Neutrophil (primary cell): ENCODE measurements around the gene TESMIN.

Source experiments
- H3K27ac ChIP-seq: fragments of 200-600 bp; sonication (generic); 2 replicates; pipeline ENCODE4 v1.5.1; 2016; ENCODE audit warnings: mild to moderate bottlenecking, moderate library complexity
- H3K27me3 ChIP-seq: fragments of 200-600 bp; sonication (generic); 2 replicates; pipeline ENCODE4 v1.6.0; 2016; ENCODE audit warnings: mild to moderate bottlenecking
- H3K36me3 ChIP-seq: fragments of 200-600 bp; sonication (generic); 2 replicates; pipeline ENCODE4 v1.5.1; 2017
- H3K4me1 ChIP-seq, 2 experiments: fragments of 200-600 bp in 1 of 2; sonication (generic) in 1 of 2; 1 replicate in 1 of 2; 2 replicates in 1 of 2; pipeline versions ENCODE4 v1.5.1 to v1.6.1; 2013 to 2016; ENCODE audit warnings: low read depth in 1 of 2, low read length in 1 of 2, mild to moderate bottlenecking in 1 of 2, moderate library complexity in 1 of 2; ENCODE audit not compliant: control insufficient read depth in 1 of 2, insufficient read depth in 1 of 2
- H3K4me3 ChIP-seq, 2 experiments: fragments of 200-600 bp in 1 of 2; sonication (generic) in 1 of 2; 1 replicate in 1 of 2; 2 replicates in 1 of 2; pipeline ENCODE4 v1.5.1; 2013 to 2016; ENCODE audit warnings: low read depth in 1 of 2, low read length in 1 of 2, mild to moderate bottlenecking in 1 of 2, moderate library complexity in 1 of 2
- H3K9me3 ChIP-seq: fragments of 200-600 bp; sonication (generic); 2 replicates; pipeline ENCODE4 v1.5.1; 2016
- TF ChIP-seq, protein P1 (sequence below): fragments of 200-600 bp; sonication (generic); IDR thresholded peaks from 2 replicates; pipeline ENCODE4 v1.5.1; 2016; ENCODE audit warnings: antibody characterized with exemption

Gene TESMIN

DNA sequence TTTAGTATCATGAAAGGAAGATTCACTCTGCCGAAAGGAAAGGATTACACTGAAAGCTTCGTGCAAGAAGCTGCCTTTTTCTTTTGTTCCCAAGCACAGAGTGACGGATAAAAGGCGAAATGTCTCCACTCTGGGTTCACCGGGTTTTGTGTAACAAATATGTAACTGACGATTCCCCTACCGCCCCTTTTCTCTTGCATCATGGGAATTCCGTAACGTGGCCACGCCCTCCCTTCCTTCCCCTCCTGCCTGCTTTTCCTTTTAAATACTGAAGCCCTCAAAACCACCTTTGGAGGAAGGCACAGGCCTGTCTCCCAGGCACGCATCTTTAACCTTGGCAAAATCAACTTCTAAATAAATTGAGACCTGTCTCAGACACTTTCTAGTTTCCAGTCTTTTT lies 16.4 kb upstream of the TESMIN start:
- H3K9me3 ChIP-seq: no peaks in the 10 kb centered on the region
- H3K27me3 ChIP-seq: no peaks in the 10 kb centered on the region
- peak overlapping the region; percentile 57 to 59 for H3K4me3 ChIP-seq
- peaks cover 31% of the 10 kb centered on the region for H3K36me3 ChIP-seq
- peaks cover 49 to 52% of the 10 kb centered on the region in 2 experiments for H3K4me1 ChIP-seq
- peak overlapping the region; percentile 83 for H3K27ac ChIP-seq
- TF ChIP-seq, protein P1, sequence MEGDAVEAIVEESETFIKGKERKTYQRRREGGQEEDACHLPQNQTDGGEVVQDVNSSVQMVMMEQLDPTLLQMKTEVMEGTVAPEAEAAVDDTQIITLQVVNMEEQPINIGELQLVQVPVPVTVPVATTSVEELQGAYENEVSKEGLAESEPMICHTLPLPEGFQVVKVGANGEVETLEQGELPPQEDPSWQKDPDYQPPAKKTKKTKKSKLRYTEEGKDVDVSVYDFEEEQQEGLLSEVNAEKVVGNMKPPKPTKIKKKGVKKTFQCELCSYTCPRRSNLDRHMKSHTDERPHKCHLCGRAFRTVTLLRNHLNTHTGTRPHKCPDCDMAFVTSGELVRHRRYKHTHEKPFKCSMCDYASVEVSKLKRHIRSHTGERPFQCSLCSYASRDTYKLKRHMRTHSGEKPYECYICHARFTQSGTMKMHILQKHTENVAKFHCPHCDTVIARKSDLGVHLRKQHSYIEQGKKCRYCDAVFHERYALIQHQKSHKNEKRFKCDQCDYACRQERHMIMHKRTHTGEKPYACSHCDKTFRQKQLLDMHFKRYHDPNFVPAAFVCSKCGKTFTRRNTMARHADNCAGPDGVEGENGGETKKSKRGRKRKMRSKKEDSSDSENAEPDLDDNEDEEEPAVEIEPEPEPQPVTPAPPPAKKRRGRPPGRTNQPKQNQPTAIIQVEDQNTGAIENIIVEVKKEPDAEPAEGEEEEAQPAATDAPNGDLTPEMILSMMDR: no peak

DNA sequence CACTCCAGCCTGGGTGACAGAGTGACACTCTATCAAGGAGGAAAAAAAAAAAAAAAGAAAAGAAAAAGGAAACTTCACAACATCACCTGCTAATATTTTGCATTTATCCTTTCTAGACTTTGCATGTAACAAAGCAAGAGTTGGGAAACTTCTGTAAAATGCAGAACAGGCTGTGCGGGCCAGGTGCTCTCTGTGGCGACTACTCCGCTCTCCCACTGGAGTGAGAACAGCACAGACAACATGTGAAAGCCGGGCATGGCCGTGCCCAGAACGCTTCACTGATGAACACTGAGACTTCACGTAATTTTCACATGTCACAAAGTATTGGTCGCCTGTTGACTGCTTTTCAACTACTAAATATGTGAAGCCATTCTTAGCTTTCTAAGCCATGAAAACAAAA lies 15.5 kb upstream of the TESMIN start:
- H3K27me3 ChIP-seq: no peaks in the 10 kb centered on the region
- H3K27ac ChIP-seq: peak overlapping the region; percentile 83
- peak overlapping the region; percentile 57 to 59 for H3K4me3 ChIP-seq
- peaks cover 22% of the 10 kb centered on the region for H3K36me3 ChIP-seq
- H3K9me3 ChIP-seq: no peaks in the 10 kb centered on the region
- peaks cover 58 to 61% of the 10 kb centered on the region in 2 experiments for H3K4me1 ChIP-seq
- TF ChIP-seq, protein P1: no peak

DNA sequence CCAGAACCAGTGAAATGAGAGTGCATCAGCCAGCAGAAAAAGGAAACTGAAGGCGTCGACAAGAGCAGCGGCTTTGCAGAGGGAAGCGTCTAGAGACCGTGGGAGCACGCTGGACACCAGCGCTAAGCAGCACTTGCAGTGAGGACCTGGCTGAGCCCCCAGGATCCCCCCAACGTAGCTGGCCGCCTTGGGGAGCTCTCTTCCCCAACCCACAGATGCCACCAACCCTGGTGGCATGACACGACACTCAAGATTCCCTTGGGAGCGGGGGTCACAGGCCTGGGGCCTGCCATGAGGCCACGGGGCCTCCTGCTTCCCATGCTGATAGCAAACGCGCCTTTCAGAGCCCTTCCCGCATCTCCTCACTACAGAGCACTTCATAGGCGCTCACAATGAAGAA lies 13.4 kb upstream of the TESMIN start:
- Histone ChIP-seq H3K36me3 (peaks cover 13% of the 10 kb centered on the region), H3K9me3 (no peaks in the 10 kb centered on the region), H3K27ac (peak overlapping the region; percentile 83), H3K27me3 (no peaks in the 10 kb centered on the region), H3K4me3 (no peak overlapping the region), H3K4me1 (peaks cover 59 to 62% of the 10 kb centered on the region in 2 experiments)
- TF ChIP-seq, protein P1: no peak

- Histone ChIP-seq H3K4me1 (peaks cover 59 to 62% of the 10 kb centered on the region in 2 experiments), H3K4me3 (no peak overlapping the region), H3K27me3 (no peaks in the 10 kb centered on the region), H3K27ac (peak overlapping the region; percentile 83), H3K36me3 (peaks cover 12% of the 10 kb centered on the region), H3K9me3 (no peaks in the 10 kb centered on the region)
- TF ChIP-seq, protein P1: no peak
Measured at GRCh38 chr11:68763926-68764657, 12.8 kb upstream of the TESMIN start.

GRCh38 chr11:68763181-68763721 lies 11.9 kb upstream of the TESMIN start:
- peak overlapping the region in 1 of 2 experiments; percentile 21 for H3K4me3 ChIP-seq
- H3K9me3 ChIP-seq: no peaks in the 10 kb centered on the region
- peaks cover 59 to 62% of the 10 kb centered on the region in 2 experiments for H3K4me1 ChIP-seq
- TF ChIP-seq, protein P1: no peak
- H3K27ac ChIP-seq: peak overlapping the region; percentile 83
- peaks cover 20% of the 10 kb centered on the region for H3K36me3 ChIP-seq
- no peaks in the 10 kb centered on the region for H3K27me3 ChIP-seq
